DND-41 (cell line): ENCODE results near the gene LRRC32.

ENCODE experiments used
- CTCF ChIP-seq: IDR thresholded peaks from 2 replicates; pipeline ENCODE4 v1.5.1; 2012; ENCODE audit warnings: borderline replicate concordance, low read length, moderate library complexity, mild to moderate bottlenecking; ENCODE audit not compliant: poor library complexity, severe bottlenecking; ENCODE audit errors: extremely low read depth
- EZH2 ChIP-seq: IDR thresholded peaks from 3 replicates; pipeline ENCODE4 v1.6.1; 2012; ENCODE audit warnings: borderline replicate concordance, low read depth, mild to moderate bottlenecking, moderate library complexity, low read length, inconsistent platforms; ENCODE audit not compliant: severe bottlenecking

- no peak for TF ChIP-seq CTCF
- no peak for TF ChIP-seq EZH2
Observed at GRCh38 chr11:76708972-76709660, 38.6 kb upstream of the LRRC32 start.
